ENCODE measurements around the gene SKIC3.

The SKIC3 gene

GRCh38 chr5:95533106-95533505, 21.7 kb downstream of the SKIC3 start:
- no peak overlapping the region for H3K27ac ChIP-seq
- H3K4me3 ChIP-seq: no peak overlapping the region

GRCh38 chr5:95532415-95532814, 22.4 kb downstream of the SKIC3 start:
- no peak overlapping the region for H3K4me3 ChIP-seq
- no peak overlapping the region for H3K27ac ChIP-seq

- Histone ChIP-seq H3K4me3 (no peak overlapping the region), H3K27ac (no peak overlapping the region)
Measured at GRCh38 chr5:95531491-95531890, 23.3 kb downstream of the SKIC3 start.

- Histone ChIP-seq H3K4me3 (no peak overlapping the region), H3K27ac (no peak overlapping the region)
Measured at GRCh38 chr5:95530416-95530815, 24.4 kb downstream of the SKIC3 start.

GRCh38 chr5:95528565-95528964, 26.2 kb downstream of the SKIC3 start:
- Histone ChIP-seq H3K27ac (no peak overlapping the region), H3K4me3 (no peak overlapping the region)

- no peak overlapping the region for H3K27ac ChIP-seq
- no peak overlapping the region for H3K4me3 ChIP-seq
Measured at GRCh38 chr5:95526871-95527270, 27.9 kb downstream of the SKIC3 start.

GRCh38 chr5:95524423-95524822, 30.4 kb downstream of the SKIC3 start:
- Histone ChIP-seq H3K27ac (no peak overlapping the region), H3K4me3 (no peak overlapping the region)

GRCh38 chr5:95520206-95520605, 34.6 kb downstream of the SKIC3 start:
- Histone ChIP-seq H3K4me3 (no peak overlapping the region), H3K27ac (no peak overlapping the region)

GRCh38 chr5:95519681-95520080, 35.1 kb downstream of the SKIC3 start:
- Histone ChIP-seq H3K27ac (no peak overlapping the region), H3K4me3 (no peak overlapping the region)

- H3K27ac ChIP-seq: no peak overlapping the region
- no peak overlapping the region for H3K4me3 ChIP-seq
Measured at GRCh38 chr5:95519151-95519550, 35.6 kb downstream of the SKIC3 start.

GRCh38 chr5:95518417-95518816, 36.4 kb downstream of the SKIC3 start:
- no peak overlapping the region for H3K4me3 ChIP-seq
- no peak overlapping the region for H3K27ac ChIP-seq

- Histone ChIP-seq H3K27ac (no peak overlapping the region), H3K4me3 (no peak overlapping the region)
Measured at GRCh38 chr5:95511606-95512005, 43.2 kb downstream of the SKIC3 start.

GRCh38 chr5:95508550-95508949, 46.2 kb downstream of the SKIC3 start:
- Histone ChIP-seq H3K4me3 (no peak overlapping the region), H3K27ac (no peak overlapping the region)

Data from skin epidermis (tissue), 12 donors.